Esophagus muscularis mucosa (tissue), 4 donors: ENCODE results near the gene CAPN1. TPM values are rescaled to one million over a fixed set of nuclear protein-coding genes. Genes with fewer than 3 reads are reported as not detected.
"Not testable (repeated sequence)": the region's sequence is repeated elsewhere in the genome, so short reads cannot be mapped to it uniquely, and the experiment has no call there.

Experiments
- DNase-seq: peaks from one replicate; pipeline ENCODE4 v3.0.0-alpha.2; 2017; ENCODE audit errors: extremely low spot score
- H3K27ac ChIP-seq, 4 donors: fragments of 200-600 bp; sonication (generic); replicated peaks in 1 of 4; 1 replicate in 3 of 4; 2 replicates in 1 of 4; pipeline ENCODE4 v1.5.1; 2016 to 2019; ENCODE audit warnings: mild to moderate bottlenecking in 1 of 4
- H3K27me3 ChIP-seq, 4 donors: fragments of 200-600 bp; sonication (generic); one replicate each; pipeline versions ENCODE4 v1.5.1 to v1.6.0; 2016 to 2019
- H3K36me3 ChIP-seq, 4 donors: fragments of 200-600 bp; sonication (generic); one replicate each; pipeline ENCODE4 v1.5.1; 2016 to 2019
- H3K4me1 ChIP-seq, 4 donors: fragments of 200-600 bp; sonication (generic); one replicate each; pipeline ENCODE4 v1.5.1; 2016 to 2019
- H3K4me3 ChIP-seq, 4 donors: fragments of 200-600 bp; sonication (generic); 1 replicate in 2 of 4; 2 replicates in 2 of 4; pipeline ENCODE4 v1.5.1; 2016 to 2019; ENCODE audit warnings: mild to moderate bottlenecking in 4 of 4, moderate library complexity in 1 of 4
- H3K9me3 ChIP-seq, 4 donors: fragments of 200-600 bp; sonication (generic); 1 replicate in 3 of 4; 2 replicates in 1 of 4; pipeline ENCODE4 v1.5.1; 2016 to 2019
- EP300 ChIP-seq: sonication (generic); formaldehyde crosslinking; IDR thresholded peaks from one replicate; pipeline ENCODE4 v1.6.1; 2017; ENCODE audit warnings: antibody characterized with exemption
- POLR2A ChIP-seq: fragments of 450-650 bp; IDR thresholded peaks from one replicate; pipeline ENCODE4 v1.6.1; 2017; ENCODE audit warnings: antibody characterized with exemption, moderate library complexity, mild to moderate bottlenecking, low read depth
- POLR2AphosphoS5 ChIP-seq, 2 donors: sonication (generic); formaldehyde crosslinking; IDR thresholded peaks; one replicate each; pipeline ENCODE4 v1.6.1; 2017; ENCODE audit warnings: antibody characterized with exemption in 2 of 2
- WGBS: methylation state at CpG from one replicate; pipeline ENCODE4 v1.1.5; 2018; 5-methylcytosine and 5-hydroxymethylcytosine counted together
- intact Hi-C: fragments of 100-400 bp; cut with DNase I; formaldehyde crosslinking; loops from one replicate; pipeline ENCODE4 v1.15.1; 2023
- total RNA-seq, 4 donors: library from RNA; depleted of rRNA; stranded (reverse); fragments of >200 nt; gene quantifications; one replicate each; pipeline versions ENCODE4 v1.1.0 to v1.2.1, GENCODE V29; 2016
- TF ChIP-seq, protein P1 (sequence below), 3 experiments: fragments of 200-600 bp in 2 of 3; fragments of 450-650 bp in 1 of 3; sonication (generic) in 2 of 3; IDR thresholded peaks; one replicate each; pipeline ENCODE4 v1.5.1; 2017 to 2019; ENCODE audit warnings: antibody characterized with exemption in 3 of 3, mild to moderate bottlenecking in 2 of 3, moderate library complexity in 1 of 3

Gene CAPN1
- total RNA-seq, 4 donors from 2014 or later = 95.9 to 246 (median 167) TPM

DNA sequence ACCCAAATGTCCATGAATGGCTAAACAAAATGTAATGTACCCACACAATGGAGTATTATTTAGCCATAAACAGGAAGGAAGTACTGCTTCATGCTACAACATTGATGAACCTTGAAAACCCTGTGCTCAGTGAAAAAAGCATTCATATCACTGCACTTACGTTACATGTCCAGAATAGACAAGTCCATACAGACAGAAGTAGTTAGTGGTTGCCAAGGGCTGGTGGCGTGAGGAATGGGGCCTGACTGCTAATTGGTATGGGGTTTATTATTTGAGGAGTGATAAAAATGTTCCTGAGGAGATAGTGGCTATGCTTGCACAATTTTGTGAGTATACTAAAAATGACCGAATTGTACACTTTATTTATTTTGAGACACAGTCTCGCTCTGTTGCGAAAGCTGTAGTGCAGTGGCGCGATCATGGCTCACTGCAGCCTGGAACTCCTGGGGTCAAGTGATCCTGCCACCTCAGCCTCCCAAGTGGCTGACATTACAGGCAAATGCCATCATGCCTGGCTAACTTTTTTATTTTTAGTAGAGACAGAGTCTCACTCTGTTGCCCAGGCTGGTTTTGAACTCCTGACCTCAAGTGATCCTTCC, 39.7 kb upstream of the CAPN1 start:
- Histone ChIP-seq H3K4me3 (no peak overlapping the region), H3K27ac (no peak overlapping the region), H3K9me3 (no peaks in the 10 kb centered on the region), H3K4me1 (no peaks in the 10 kb centered on the region), H3K36me3 (no peaks in the 10 kb centered on the region), H3K27me3 (no peaks in the 10 kb centered on the region)
- DNase-seq = no peak
- intact Hi-C loops = no loop called here
- WGBS = 83% methylated on average over 7 of the region's 7 CpGs
- no peak for TF ChIP-seq POLR2A
- TF ChIP-seq, protein P1, sequence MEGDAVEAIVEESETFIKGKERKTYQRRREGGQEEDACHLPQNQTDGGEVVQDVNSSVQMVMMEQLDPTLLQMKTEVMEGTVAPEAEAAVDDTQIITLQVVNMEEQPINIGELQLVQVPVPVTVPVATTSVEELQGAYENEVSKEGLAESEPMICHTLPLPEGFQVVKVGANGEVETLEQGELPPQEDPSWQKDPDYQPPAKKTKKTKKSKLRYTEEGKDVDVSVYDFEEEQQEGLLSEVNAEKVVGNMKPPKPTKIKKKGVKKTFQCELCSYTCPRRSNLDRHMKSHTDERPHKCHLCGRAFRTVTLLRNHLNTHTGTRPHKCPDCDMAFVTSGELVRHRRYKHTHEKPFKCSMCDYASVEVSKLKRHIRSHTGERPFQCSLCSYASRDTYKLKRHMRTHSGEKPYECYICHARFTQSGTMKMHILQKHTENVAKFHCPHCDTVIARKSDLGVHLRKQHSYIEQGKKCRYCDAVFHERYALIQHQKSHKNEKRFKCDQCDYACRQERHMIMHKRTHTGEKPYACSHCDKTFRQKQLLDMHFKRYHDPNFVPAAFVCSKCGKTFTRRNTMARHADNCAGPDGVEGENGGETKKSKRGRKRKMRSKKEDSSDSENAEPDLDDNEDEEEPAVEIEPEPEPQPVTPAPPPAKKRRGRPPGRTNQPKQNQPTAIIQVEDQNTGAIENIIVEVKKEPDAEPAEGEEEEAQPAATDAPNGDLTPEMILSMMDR (IDR thresholded peaks at IDR 0.05) = no peak
- TF ChIP-seq EP300 = no peak
- TF ChIP-seq POLR2AphosphoS5 (IDR thresholded peaks at IDR 0.05) = no peak

DNA sequence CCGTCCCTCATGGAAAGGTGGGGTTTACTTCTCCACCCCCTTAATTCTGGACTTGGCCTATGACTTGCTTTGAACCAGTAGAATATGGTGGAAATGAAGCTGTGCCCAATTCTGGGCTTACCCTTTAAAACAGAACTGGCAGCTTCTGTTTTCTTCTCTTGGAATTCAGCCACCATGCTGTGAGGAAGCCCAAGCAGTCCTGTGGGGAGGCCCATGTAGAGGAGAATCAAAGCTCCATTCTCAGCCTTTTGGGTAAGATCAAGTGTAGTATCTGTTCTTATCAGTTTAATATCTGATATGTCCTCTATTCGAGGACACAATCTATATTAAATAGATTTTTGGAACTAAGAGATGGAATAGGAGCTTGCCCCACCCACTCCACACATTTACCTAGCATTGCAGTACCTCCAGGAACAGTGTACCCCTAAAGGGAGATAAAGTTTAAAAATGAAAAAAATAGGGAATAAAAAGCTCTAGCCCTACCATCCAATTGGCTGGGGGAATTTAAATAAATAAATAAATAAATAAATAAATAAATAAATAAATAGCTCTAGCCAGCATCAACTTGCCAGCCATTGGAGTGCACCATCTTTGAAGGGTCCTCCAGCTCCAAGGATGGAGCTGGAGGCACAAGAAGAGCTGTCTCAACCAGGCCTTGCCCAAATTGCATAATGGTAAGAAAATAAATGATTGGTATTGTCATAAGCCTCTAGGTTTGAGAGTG, 34.2 kb upstream of the CAPN1 start:
- no peak for DNase-seq
- no peak for TF ChIP-seq POLR2AphosphoS5 (IDR thresholded peaks at IDR 0.05)
- TF ChIP-seq, protein P1 (IDR thresholded peaks at IDR 0.05) = no peak
- no peak for TF ChIP-seq POLR2A
- no peaks in the 10 kb centered on the region for H3K9me3 ChIP-seq
- H3K27me3 ChIP-seq = no peaks in the 10 kb centered on the region
- intact Hi-C loops = no loop called here
- no peaks in the 10 kb centered on the region for H3K36me3 ChIP-seq
- H3K27ac ChIP-seq = no peak overlapping the region
- H3K4me1 ChIP-seq = peaks cover 4 to 13% (median 10%) of the 10 kb centered on the region in 4 donors
- WGBS = 82% methylated on average over 2 of the region's 2 CpGs
- no peak overlapping the region for H3K4me3 ChIP-seq

DNA sequence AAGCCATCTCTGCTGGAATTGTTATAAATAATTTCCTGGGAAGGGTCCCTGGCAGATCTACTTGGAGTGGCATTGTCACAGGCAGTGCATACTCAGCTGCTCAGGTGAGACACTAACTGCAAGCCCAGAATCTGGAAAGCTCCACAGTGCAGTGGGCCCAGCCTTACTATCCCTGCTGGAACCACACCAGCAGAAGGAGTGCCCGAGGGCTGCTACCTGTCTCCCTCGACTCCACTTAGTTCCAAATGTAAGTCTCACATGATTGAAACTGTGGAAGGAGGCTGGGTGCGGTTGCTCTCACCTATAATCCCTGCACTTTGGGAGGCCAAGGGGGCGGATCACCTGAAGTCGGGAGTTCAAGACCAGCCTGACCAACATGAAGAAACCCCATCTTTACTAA, 33.1 kb upstream of the CAPN1 start:
- Histone ChIP-seq H3K9me3 (no peaks in the 10 kb centered on the region), H3K4me1 (peaks cover 4 to 13% (median 10%) of the 10 kb centered on the region in 4 donors), H3K4me3 (no peak overlapping the region), H3K36me3 (no peaks in the 10 kb centered on the region), H3K27me3 (no peaks in the 10 kb centered on the region), H3K27ac (no peak overlapping the region)
- TF ChIP-seq POLR2A (no peak), EP300 (no peak), POLR2AphosphoS5 (IDR thresholded peaks at IDR 0.05) (no peak)
- TF ChIP-seq, protein P1 (IDR thresholded peaks at IDR 0.05) = no peak
- WGBS = 86% methylated on average over 3 of the region's 5 CpGs
- intact Hi-C loops = no loop called here
- DNase-seq = no peak

DNA sequence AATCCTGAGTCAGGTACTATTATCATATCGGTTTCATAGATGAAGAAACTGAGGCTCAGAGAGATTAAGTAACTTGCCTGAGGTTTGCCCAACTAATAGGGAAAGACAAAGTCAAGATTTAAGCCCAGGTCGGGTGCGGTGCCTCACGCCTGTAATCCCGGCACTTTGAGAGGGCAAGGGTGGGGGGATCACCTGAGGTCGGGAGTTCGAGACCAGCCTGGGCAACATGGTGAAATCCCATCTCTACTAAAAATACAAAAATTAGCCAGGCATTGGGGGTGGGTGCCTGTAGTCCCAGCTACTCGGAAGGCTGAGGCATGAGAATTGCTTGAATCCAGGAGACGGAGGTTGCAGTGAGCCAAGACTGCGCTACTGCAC, 31.6 kb upstream of the CAPN1 start:
- H3K4me3 ChIP-seq, intact Hi-C loops: not testable (repeated sequence)
- WGBS = 74% methylated on average over 10 of the region's 10 CpGs

DNA sequence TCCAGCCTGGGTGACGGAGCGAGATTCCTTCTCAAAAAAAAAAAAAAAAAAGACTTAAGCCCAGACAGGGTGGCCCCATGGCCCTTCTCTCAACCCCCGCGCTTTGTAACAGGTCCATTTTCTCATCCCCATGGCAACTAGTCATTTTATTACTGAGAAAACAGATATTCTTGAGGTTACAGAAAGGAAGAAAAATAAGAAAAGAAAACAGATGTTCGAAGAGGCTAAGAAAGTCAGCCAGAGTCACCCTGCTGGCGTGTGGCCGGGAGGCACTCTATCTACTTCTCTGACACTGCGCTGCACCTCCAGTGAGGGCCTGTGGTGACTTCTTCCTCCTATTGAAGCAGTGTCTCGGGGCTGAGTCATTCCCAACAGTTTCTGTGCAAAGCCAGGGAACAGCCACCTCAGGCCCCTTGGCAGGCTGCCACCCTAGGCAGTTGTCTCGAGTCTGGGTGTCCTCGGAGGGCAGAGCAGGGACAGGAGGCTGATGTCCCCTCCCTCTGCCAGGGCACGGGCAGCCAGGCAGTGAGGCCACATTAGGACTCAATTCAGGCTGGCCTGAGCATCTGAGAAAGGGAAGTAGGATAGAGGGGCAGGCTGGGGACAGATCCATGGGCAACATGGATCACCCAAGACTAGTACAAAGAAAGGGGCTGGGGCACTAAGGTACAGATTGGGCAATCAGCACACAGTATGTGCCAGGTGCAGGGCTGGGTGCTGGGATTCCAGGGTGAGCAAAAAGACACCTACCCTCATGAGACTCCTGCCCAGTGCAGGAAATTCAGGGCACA, 31.0 kb upstream of the CAPN1 start:
- Histone ChIP-seq H3K36me3 (no peaks in the 10 kb centered on the region), H3K27me3 (no peaks in the 10 kb centered on the region), H3K9me3 (no peaks in the 10 kb centered on the region), H3K4me1 (peaks cover 4 to 13% (median 10%) of the 10 kb centered on the region in 4 donors), H3K4me3 (no peak overlapping the region), H3K27ac (peak overlapping the region; percentile 36 to 54 (median 50))
- TF ChIP-seq POLR2AphosphoS5 (IDR thresholded peaks at IDR 0.05) (peak in 1 of 2 donors; percentile 25), POLR2A (no peak)
- 38% methylated on average over 10 of the region's 12 CpGs for WGBS
- intact Hi-C loops = no loop called here
- DNase-seq = peak; percentile 93

More for the DNA sequence above, 31.6 kb upstream of the CAPN1 start:
- H3K27me3 ChIP-seq, H3K36me3 ChIP-seq, H3K9me3 ChIP-seq, DNase-seq: not testable (repeated sequence)
- peaks cover 4 to 13% (median 10%) of the 10 kb centered on the region in 4 donors for H3K4me1 ChIP-seq
- H3K27ac ChIP-seq = peak overlapping the region in 3 of 4 donors; percentile 36 to 54 (median 47)
